GM21367 (cell line): ENCODE measurements around the gene SCRN2.

ENCODE experiments used
- ATAC-seq: cut with Tn5 transposase; IDR thresholded peaks from one replicate; pipeline ENCODE4 v1.9.1; 2021; ENCODE audit not compliant: unreplicated experiment

Gene SCRN2

GRCh38 chr17:47872019-47872650, 31.1 kb upstream of the SCRN2 start:
- no peak for ATAC-seq

GRCh38 chr17:47871048-47871447, 30.0 kb upstream of the SCRN2 start:
- no peak for ATAC-seq

DNA sequence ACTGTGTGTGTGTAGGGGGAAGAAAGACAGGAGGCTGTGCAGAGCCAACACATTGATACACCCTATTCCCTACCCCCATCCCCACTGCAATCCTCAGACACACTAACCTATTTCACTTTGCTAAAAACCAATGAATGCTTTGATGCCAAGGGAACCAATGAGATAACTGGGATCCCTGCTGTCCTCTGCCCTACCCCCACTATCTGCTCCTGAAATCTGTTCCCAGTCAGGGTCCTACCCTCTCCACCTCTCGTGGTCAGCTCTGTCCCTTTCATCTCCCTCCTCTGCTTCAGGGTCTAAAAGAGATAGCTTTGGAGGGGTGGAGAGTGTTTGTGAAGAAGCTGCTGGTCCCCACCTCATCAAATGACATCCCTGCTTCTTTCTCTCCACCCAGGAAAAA, 29.0 kb upstream of the SCRN2 start:
- no peak for ATAC-seq

DNA sequence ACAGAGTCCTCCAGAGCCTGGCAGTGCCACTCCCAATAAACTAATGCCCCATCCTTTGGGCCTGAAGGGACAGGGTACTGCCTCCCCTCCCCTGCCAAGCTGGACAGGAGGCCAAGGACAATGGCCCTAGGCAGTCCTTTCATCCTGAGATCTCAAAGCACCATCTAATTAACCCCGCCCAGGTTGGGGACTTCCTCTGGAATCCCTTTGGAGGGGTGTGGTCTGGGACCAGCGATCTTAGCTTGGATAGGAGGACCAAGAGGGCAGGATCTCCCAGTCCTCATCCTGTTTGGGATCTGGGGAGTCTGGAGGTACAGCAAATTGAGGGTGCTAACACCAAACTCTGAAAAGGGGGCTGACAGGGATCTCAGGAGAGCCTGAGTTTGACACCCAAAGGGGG, 28.0 kb upstream of the SCRN2 start:
- no peak for ATAC-seq

DNA sequence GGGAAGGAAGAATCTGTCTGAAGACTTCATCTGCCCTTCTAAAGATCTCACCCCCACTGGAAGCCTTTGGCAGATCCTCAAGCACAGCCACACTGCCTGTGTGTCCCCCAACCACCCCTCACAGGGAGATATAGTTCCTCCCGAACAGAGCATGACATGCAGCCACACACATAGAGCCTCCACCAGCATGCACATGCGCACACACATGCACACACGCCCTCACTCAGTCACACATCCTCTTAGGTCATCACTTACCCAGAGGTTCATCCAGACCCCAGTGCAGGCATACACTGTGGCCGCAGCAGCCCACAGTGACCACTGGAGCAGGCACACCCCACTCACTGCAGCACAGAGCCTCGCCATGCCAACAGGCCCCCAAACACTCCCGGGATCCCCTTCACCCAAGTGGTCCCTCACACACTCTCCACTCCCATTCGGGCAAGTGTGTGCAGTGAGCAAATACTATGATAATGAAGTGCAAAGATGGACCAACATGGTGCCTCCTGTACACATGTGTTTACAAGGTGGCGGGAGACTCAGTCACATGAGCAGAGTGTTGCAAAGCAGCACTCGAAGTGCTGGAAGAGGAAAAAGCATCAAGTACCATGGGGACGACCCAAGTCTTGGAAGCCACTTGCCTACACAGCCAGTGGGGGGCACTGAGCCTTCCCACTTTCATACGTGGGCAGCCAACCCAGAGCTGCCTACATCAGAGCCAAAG, 26.9 kb upstream of the SCRN2 start:
- no peak for ATAC-seq

DNA sequence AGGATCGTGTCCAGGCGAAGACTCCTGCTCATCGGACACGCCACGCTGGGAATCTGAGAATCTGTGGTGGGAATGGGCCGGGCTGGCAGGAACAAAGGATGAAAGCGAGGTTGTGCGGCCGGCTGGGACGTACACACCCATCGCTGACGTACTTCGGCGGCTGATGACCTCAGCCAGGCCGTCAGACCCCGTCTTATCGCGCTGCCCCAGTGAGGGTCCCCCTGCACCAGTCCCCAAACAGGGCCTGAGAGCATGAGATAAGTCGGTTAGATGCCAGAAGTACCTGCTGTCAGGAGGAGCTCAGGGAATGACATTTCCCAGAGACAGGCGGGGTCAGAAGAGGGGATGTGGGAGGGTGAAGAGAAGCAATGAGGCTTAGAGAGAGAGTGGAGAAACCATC, 25.9 kb upstream of the SCRN2 start:
- ATAC-seq = no peak

GRCh38 chr17:47864791-47865216, 23.7 kb upstream of the SCRN2 start:
- no peak for ATAC-seq

DNA sequence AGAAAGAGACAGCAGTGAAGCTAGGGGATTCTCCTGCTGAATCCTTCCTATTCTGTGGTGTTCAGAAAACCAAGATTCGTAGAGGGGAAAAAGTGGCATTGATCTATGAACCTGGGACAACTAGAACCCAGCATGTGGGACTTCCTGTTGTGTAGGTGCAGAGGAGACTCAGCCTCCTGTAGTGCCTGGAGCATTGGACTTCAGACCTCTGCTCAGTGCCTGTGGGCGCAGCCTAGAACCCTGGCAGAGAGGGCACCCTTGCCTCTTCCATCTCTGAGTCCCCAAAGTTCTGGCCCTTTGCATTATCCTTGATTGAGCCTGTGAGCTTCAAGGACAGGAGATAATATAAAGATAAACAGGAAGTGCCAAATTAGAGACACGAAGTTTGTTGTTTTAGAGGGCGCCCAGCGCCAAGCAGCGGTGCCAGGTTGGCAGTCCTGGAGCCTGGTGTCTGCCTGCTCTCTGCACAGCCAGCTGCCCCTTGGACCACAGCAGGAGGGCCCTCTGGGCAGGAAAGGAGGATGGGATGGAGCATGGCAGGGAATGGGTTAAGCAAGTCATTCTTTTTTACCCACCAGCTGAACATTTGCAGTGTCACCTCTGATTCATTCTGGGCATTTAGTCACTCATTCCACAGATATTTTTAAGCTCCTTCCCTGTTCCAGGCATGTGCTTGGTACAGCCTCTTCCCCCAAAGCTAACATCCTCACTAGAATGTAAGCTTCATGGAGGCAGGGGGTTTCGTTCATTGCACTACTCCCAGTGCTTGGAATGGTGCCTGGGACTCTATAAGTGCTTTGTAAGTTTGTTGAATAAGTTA, 21.8 kb upstream of the SCRN2 start:
- no peak for ATAC-seq

GRCh38 chr17:47860386-47860785, 19.3 kb upstream of the SCRN2 start:
- ATAC-seq = no peak

- no peak for ATAC-seq
Measured at GRCh38 chr17:47857551-47858455, 16.7 kb upstream of the SCRN2 start.

GRCh38 chr17:47856830-47857229, 15.8 kb upstream of the SCRN2 start:
- ATAC-seq = no peak

DNA sequence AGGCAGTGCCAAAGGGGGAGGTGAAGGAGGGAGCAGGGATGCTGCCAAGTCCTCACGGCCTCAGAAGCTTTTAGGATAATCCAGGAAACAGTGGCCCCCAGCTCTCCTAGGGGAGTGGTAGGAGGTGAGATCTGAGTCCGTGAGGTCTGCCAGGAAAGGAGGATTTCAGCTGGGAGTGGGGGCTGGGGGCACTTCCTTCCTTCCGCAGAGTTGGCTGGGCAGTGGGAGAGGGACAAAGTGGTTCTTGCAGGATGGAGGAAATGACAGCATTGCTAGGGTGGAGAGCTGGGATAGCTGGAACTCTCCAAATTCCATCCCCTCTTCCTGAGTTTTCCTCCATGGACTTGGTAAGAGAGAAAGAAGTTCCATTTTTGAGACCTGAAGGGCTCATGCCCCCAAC, 14.7 kb upstream of the SCRN2 start:
- ATAC-seq = no peak

- ATAC-seq = no peak
Measured at GRCh38 chr17:47853616-47854015, 12.5 kb upstream of the SCRN2 start.

- ATAC-seq = no peak
Measured at GRCh38 chr17:47852113-47852949, 11.3 kb upstream of the SCRN2 start.

DNA sequence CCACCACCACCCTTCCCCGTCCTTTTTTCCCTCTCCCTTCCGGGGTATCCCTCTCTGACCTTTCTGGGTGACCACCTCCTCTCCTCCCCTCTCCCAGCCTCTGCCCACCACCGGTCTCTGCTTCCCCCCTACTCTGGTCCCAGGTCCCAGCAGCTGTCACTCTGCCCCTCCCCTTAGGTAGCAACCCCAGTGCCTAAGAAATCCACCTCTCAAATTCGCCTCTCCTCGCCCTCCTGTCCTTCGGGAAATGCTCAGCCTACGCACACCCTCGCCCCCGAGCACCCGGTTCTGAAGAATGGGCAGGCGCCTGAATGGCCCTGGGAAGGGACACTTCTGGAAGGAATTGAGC, 10.7 kb upstream of the SCRN2 start:
- ATAC-seq = no peak

DNA sequence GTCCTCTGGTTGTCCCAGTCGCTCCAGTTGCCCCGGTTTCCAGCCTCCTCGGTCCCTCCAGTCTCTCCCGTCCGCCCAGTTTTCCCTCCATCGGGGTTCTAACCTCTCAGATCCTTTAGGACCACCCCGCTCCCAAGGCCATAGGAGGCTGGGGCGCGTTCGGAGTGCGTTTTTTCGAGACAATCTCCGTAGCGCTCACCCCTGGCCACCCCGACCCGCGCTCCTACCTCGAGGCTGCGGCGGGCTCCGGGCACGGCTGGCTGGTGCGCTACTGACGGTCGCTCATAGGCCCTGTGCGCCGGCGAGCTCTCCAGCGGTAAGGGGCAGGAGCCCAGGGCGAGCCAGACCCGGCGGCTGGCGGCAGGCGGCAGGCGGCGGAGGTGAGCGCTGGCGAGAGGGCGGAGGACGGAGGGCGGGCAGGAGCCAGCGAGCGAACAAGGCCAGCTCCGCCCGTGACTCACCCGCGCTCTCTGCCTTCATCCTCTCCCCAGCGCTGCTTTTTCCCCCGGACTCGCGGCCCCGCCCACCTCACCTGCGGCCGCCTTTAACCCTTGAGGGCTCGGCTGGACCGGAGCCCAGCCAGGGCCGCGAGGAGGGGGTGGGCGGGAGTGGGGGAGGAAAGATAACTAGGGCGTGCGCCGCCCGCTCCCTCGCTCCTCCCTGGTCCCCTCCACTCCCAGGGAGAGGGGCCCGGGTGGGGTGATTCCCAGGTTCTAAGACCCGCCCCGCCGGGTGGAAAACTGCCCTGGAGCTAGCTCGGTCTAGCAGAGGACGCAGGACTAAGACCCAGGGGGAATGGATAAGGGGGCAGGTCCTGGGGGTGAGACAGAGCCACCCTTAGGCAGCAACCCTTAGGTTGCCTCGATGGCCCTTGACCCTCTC, 9.9 kb upstream of the SCRN2 start, which contains the start of gene SP6:
Gene SP6 (minus strand): TSS at position 472 of the 882 bp plus-strand sequence. CDS start 2,734 bp downstream, outside the sequence.
- no peak for ATAC-seq

- ATAC-seq = no peak
Measured at GRCh38 chr17:47850373-47850691, 9.3 kb upstream of the SCRN2 start.

GRCh38 chr17:47848198-47848513, 7.1 kb upstream of the SCRN2 start:
- no peak for ATAC-seq
